A673 (cell line): ENCODE measurements around the gene SLC25A21. TPM values are rescaled to one million over a fixed set of nuclear protein-coding genes. Genes with fewer than 3 reads are reported as not detected.

Experiments used
- BruUV-seq: library from RNA; stranded (reverse); fragments of 400-500 nt; replicated peaks from 2 replicates; lab custom pipeline; 2021; lab: Mats Ljungman, UMichigan
- CTCF ChIA-PET: fragments of 300-600 bp; sonication (Branson Sonifier 250); formaldehyde crosslinking; loops from one replicate; lab custom pipeline; 2022; ENCODE audit warnings: antibody characterized with exemption; lab: Charles Lee
- POLR2A ChIA-PET: fragments of 300-600 bp; sonication (Branson Sonifier 250); formaldehyde crosslinking; loops from one replicate; lab custom pipeline; 2022; ENCODE audit warnings: antibody characterized with exemption; ENCODE audit not compliant: low non-redundant PET; lab: Charles Lee
- DNase-seq: peaks from one replicate; pipeline ENCODE4 v3.0.0-alpha.2; 2015; ENCODE audit warnings: low spot score
- H3K27ac ChIP-seq: fragments of 200-600 bp; sonication (generic); 2 replicates; pipeline ENCODE4 v1.5.1; 2016; ENCODE audit warnings: mixed run types, low read depth, mild to moderate bottlenecking, mixed read lengths, antibody characterized with exemption, low read length; ENCODE audit not compliant: poor library complexity, severe bottlenecking
- H3K27me3 ChIP-seq: fragments of 200-600 bp; sonication (generic); replicated peaks from 2 replicates; pipeline ENCODE4 v1.6.1; 2017; ENCODE audit warnings: mixed run types, low read depth, mild to moderate bottlenecking, mixed read lengths, antibody characterized with exemption, low read length; ENCODE audit not compliant: insufficient read depth, poor library complexity
- H3K36me3 ChIP-seq: fragments of 200-600 bp; sonication (generic); 2 replicates; pipeline ENCODE4 v1.6.1; 2016; ENCODE audit warnings: mixed run types, mild to moderate bottlenecking, mixed read lengths, antibody characterized with exemption, low read length; ENCODE audit not compliant: insufficient read depth, poor library complexity, severe bottlenecking
- H3K4me1 ChIP-seq: fragments of 200-600 bp; sonication (generic); 2 replicates; pipeline ENCODE4 v1.6.1; 2017; ENCODE audit warnings: mixed run types, mild to moderate bottlenecking, mixed read lengths, antibody characterized with exemption, low read length; ENCODE audit not compliant: insufficient read depth, poor library complexity, severe bottlenecking
- H3K4me3 ChIP-seq: fragments of 200-600 bp; sonication (generic); 2 replicates; pipeline ENCODE4 v1.5.1; 2016; ENCODE audit warnings: low read depth, mixed run types, mild to moderate bottlenecking, mixed read lengths, low read length; ENCODE audit not compliant: poor library complexity, severe bottlenecking
- H3K9me3 ChIP-seq: fragments of 200-600 bp; sonication (generic); 2 replicates; pipeline ENCODE4 v1.6.1; 2016; ENCODE audit warnings: mixed run types, low read depth, mild to moderate bottlenecking, mixed read lengths, antibody characterized with exemption, low read length; ENCODE audit not compliant: poor library complexity, severe bottlenecking
- EZH2 ChIP-seq: fragments of 200-600 bp; sonication (generic); IDR thresholded peaks from 2 replicates; pipeline ENCODE4 v1.6.1; 2017; ENCODE audit warnings: borderline replicate concordance, low read depth, mild to moderate bottlenecking, mixed read lengths, antibody characterized with exemption, low read length; ENCODE audit not compliant: poor library complexity, severe bottlenecking
- intact Hi-C: fragments of 100-400 bp; cut with micrococcal nuclease; formaldehyde crosslinking; loops from one replicate; pipeline ENCODE4 v1.10.0; 2022; ENCODE audit not compliant: unreplicated experiment
- total RNA-seq: library from RNA; stranded (reverse); gene quantifications from 2 replicates; pipeline ENCODE4 v1.2.3, GENCODE V29; 2021
- TF ChIP-seq, protein P1 (sequence below): fragments of 300-800, 200-600 bp; sonication (generic); conservative IDR thresholded peaks from 2 replicates; pipeline ENCODE4 v1.5.1; 2017; ENCODE audit warnings: low read depth, mild to moderate bottlenecking, antibody characterized with exemption, low read length, moderate library complexity, mixed read lengths

Gene SLC25A21
- total RNA-seq, 1 experiment from 2014 or later = 4.7 TPM

DNA sequence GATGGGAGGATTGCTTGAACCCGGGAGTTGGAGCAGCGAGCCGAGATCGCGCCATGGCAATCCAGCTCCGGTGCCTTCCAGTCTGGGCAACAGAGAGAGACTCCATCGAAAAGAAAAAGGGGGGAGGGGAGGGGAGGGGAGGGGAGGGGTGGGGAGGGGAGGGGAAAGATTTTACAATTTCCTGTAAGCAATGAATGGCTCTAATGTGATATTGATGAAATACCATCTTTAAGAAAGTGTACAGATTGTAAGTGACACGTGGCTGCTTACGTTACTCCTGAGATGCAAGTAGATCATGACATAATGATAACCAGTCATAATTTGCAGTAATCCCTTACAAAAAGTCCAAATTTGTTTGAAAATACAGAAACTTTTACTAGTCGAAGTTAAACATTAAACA is 1.4 kb downstream of the SLC25A21 start:
- intact Hi-C loops = no loop called here
- CTCF ChIA-PET = no interaction called here
- TF ChIP-seq EZH2 = no peak
- TF ChIP-seq, protein P1, sequence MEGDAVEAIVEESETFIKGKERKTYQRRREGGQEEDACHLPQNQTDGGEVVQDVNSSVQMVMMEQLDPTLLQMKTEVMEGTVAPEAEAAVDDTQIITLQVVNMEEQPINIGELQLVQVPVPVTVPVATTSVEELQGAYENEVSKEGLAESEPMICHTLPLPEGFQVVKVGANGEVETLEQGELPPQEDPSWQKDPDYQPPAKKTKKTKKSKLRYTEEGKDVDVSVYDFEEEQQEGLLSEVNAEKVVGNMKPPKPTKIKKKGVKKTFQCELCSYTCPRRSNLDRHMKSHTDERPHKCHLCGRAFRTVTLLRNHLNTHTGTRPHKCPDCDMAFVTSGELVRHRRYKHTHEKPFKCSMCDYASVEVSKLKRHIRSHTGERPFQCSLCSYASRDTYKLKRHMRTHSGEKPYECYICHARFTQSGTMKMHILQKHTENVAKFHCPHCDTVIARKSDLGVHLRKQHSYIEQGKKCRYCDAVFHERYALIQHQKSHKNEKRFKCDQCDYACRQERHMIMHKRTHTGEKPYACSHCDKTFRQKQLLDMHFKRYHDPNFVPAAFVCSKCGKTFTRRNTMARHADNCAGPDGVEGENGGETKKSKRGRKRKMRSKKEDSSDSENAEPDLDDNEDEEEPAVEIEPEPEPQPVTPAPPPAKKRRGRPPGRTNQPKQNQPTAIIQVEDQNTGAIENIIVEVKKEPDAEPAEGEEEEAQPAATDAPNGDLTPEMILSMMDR = no peak
- no peaks in the 10 kb centered on the region for H3K9me3 ChIP-seq
- POLR2A ChIA-PET = no interaction called here
- no peak for DNase-seq
- H3K27ac ChIP-seq = no peak overlapping the region
- BruUV-seq = no TSS peak
- no peak overlapping the region for H3K4me3 ChIP-seq
- H3K4me1 ChIP-seq = peaks cover 9% of the 10 kb centered on the region
- no peaks in the 10 kb centered on the region for H3K27me3 ChIP-seq
- no peaks in the 10 kb centered on the region for H3K36me3 ChIP-seq

DNA sequence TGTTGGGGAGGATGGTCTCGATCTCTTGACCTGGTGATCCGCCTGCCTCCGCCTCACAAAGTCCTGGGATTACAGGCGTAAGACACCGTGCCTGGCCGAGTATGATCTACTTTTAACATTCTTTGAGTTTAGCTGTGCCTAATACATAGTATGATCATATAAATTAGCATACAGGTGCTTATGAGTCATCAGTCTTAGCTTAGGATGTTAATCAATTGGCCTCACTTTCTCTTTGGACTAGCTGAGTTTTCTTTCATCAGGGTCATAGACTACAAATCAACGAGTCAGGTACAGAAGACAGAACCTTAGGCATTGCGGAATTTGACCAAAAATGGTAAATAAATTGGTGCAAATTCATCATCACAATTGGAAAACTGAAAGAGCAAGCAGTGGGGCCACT is 2.2 kb downstream of the SLC25A21 start:
- Histone ChIP-seq H3K27ac (no peak overlapping the region), H3K9me3 (no peaks in the 10 kb centered on the region), H3K36me3 (no peaks in the 10 kb centered on the region), H3K4me3 (no peak overlapping the region), H3K27me3 (no peaks in the 10 kb centered on the region), H3K4me1 (peaks cover 9% of the 10 kb centered on the region)
- CTCF ChIA-PET = no interaction called here
- POLR2A ChIA-PET = no interaction called here
- TF ChIP-seq EZH2 = no peak
- TF ChIP-seq, protein P1 = no peak
- no peak for DNase-seq
- no TSS peak for BruUV-seq
- intact Hi-C loops = no loop called here

DNA sequence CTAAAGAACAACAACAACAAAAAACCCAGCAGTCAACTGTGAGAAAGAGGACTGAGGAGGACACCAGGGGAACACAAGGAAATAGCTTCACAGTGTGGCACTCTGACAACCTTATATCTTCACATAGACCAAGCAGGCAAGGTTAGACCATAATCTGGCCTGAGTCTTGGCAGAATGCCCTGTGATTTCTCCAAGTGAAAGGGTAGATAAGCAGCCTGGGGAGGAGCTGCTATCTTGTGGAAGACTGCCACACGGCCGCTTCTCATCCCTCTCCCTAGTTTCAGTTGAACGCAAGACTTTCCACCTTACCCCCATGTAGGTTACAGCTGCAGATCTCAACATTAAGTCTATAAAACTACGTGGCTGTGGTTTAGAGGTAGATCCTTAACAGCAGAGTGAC is 3.7 kb downstream of the SLC25A21 start:
- Histone ChIP-seq H3K4me3 (no peak overlapping the region), H3K9me3 (no peaks in the 10 kb centered on the region), H3K27ac (no peak overlapping the region), H3K36me3 (no peaks in the 10 kb centered on the region), H3K4me1 (peaks cover 6% of the 10 kb centered on the region), H3K27me3 (no peaks in the 10 kb centered on the region)
- TF ChIP-seq, protein P1 = no peak
- TF ChIP-seq EZH2 = no peak
- ChIA-PET CTCF (no interaction called here), POLR2A (interaction anchor here (0.6 kb wide), 1 partner anchor 73 kb away, joined by 7 read pairs; no protein-coding TSS in a partner anchor)
- BruUV-seq = no TSS peak
- DNase-seq = no peak
- intact Hi-C loops = no loop called here
